ENCODE measurements around the gene SERPINB8. TPM values are rescaled to one million over a fixed set of nuclear protein-coding genes. Genes with fewer than 3 reads are reported as not detected.

Gene SERPINB8
- total RNA-seq, 1 donor, result 32.0 TPM

DNA sequence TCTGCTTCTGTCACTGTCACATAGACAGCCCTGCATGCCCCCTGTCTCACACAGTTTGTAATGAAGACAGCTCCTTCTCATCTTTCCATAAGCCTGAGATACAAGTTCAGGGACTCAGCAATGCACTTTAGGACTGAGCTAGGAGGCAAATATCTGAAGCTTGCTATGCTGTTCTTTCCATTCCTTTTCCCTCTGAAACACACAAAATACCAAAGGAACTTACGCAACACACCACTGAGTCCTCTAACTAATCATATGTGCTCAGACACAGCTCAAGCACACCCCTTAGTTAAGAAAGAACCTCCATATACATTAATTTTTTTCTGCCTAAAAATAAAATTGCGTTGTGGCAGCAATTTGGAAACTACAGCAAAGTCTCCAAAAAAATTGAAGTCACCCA, 17.9 kb downstream of the SERPINB8 start:
- DNase-seq (ENCODE audit: low read depth), result peak; percentile 20
- H3K4me3 ChIP-seq (ENCODE audit: low read depth, low read length), result no peak overlapping the region
- TF ChIP-seq, protein P1, sequence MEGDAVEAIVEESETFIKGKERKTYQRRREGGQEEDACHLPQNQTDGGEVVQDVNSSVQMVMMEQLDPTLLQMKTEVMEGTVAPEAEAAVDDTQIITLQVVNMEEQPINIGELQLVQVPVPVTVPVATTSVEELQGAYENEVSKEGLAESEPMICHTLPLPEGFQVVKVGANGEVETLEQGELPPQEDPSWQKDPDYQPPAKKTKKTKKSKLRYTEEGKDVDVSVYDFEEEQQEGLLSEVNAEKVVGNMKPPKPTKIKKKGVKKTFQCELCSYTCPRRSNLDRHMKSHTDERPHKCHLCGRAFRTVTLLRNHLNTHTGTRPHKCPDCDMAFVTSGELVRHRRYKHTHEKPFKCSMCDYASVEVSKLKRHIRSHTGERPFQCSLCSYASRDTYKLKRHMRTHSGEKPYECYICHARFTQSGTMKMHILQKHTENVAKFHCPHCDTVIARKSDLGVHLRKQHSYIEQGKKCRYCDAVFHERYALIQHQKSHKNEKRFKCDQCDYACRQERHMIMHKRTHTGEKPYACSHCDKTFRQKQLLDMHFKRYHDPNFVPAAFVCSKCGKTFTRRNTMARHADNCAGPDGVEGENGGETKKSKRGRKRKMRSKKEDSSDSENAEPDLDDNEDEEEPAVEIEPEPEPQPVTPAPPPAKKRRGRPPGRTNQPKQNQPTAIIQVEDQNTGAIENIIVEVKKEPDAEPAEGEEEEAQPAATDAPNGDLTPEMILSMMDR (IDR thresholded peaks at IDR 0.05; ENCODE audit: insufficient read depth, low read depth, low read length), result no peak

DNA sequence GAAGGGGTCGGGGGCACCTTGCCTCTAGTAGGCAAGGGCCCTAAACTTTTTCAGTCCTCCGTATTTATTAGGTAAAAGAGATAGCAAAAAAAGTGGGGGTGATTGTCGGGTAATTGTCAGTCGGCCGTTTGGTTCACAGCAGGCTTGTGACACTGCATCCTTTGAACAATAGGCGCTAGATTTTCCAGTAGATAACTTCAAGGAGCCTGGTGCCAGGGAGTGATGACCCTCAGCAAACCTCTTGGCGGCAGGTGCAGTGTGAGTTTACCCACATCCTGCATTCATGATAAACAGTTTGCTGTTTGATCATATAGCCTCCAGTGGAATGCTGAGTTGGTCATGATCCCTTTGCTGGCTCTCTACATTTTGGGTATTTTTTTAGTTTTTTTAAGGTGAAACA, 22.9 kb downstream of the SERPINB8 start:
- TF ChIP-seq, protein P1 (IDR thresholded peaks at IDR 0.05; ENCODE audit: insufficient read depth, low read depth, low read length), result no peak
- no peak overlapping the region for H3K4me3 ChIP-seq (ENCODE audit: low read depth, low read length)
- no peak for DNase-seq (ENCODE audit: low read depth)

DNA sequence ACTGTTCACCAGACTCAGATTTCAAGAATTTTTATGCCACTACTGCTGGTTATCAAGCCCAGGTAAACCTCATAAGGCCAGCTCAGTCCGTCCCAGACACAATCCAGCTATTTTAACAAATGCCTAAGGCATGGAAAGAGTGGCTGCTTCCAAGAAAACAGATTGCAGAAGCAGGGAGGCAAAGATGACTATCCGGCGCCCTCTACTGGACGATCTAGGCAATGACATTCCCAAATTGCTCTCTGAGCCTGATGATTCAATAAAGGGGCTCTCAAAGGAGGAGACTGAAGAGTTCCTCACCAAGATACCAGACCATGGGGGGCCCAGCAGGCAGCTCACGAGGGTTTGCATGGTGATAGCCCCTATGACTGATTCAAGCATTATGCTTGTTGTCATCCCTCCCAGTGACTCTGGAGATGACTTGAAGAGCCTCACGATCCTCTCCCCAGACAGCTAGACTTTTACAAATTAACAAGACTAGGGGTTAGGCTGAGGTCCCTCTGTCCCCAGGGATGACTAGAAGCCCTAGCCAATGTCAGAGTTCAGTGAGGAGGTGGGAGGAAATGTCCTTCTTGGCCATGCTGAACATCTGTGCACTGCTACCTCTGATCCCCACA, 25.0 kb downstream of the SERPINB8 start:
- H3K4me3 ChIP-seq (ENCODE audit: low read depth, low read length), result no peak overlapping the region
- peak; percentile 56 for DNase-seq (ENCODE audit: low read depth)
- TF ChIP-seq, protein P1 (IDR thresholded peaks at IDR 0.05; ENCODE audit: insufficient read depth, low read depth, low read length), result peak; percentile 95

DNA sequence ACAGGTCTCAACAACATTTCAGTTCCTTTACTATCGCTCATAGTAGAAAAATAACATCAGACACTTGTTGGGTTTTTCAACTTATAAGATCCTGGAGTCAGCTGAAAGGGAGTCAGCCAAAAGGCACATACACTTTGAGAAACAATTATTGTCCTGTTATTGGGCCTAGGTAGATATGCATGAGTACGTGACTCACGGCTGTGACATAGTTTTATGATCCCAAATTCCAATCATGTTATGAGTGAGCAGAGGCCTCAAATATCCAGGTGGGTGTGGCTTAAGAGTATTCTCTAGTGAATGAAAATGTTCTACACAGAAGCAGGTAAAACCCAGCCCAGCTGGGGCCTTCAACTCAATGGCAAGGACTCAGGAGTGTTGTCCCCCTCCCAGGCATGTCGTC, 27.2 kb downstream of the SERPINB8 start:
- DNase-seq (ENCODE audit: low read depth), result no peak
- TF ChIP-seq, protein P1 (IDR thresholded peaks at IDR 0.05; ENCODE audit: insufficient read depth, low read depth, low read length), result no peak
- no peak overlapping the region for H3K4me3 ChIP-seq (ENCODE audit: low read depth, low read length)

DNA sequence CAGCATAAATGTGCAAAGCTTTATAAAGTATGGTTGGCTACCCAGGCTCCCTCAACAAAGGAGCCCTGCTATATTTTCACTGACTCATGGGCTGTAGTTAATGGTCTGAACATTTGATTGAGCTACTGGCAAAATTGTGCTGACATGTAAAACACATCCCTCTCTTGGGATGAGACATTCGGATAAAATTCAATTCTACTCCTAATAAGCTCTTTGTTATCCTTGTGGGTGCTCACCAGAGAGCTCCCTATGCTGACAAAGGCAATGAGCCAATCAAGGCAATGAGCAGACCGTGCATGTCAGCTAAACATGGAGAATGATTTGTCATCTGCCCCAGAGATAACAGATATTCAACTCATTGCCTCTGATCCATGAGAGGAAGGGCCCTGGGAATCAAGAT, 27.7 kb downstream of the SERPINB8 start:
- TF ChIP-seq, protein P1 (IDR thresholded peaks at IDR 0.05; ENCODE audit: insufficient read depth, low read depth, low read length), result no peak
- no peak for DNase-seq (ENCODE audit: low read depth)
- H3K4me3 ChIP-seq (ENCODE audit: low read depth, low read length), result no peak overlapping the region

DNA sequence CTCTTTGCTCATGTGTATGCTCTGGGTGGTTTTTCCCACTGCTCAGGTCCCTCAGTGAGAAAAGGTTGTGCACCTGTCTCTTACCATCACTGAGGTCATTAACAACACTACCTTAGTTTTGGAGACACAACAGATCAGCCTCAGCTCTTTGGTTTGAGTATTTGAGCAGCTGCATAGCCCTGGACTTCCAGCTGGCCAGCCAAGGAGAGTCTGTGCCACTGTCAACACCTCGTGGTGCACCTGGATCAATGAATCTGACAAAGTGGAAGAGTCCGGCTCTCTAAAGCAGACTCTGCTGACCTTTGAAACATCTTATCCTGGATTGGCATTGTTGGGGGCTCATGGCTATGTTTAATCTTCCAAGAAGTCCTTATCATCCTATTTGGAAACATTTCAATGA, 30.0 kb downstream of the SERPINB8 start:
- DNase-seq (ENCODE audit: low read depth), result no peak
- TF ChIP-seq, protein P1 (IDR thresholded peaks at IDR 0.05; ENCODE audit: insufficient read depth, low read depth, low read length), result no peak
- no peak overlapping the region for H3K4me3 ChIP-seq (ENCODE audit: low read depth, low read length)

DNA sequence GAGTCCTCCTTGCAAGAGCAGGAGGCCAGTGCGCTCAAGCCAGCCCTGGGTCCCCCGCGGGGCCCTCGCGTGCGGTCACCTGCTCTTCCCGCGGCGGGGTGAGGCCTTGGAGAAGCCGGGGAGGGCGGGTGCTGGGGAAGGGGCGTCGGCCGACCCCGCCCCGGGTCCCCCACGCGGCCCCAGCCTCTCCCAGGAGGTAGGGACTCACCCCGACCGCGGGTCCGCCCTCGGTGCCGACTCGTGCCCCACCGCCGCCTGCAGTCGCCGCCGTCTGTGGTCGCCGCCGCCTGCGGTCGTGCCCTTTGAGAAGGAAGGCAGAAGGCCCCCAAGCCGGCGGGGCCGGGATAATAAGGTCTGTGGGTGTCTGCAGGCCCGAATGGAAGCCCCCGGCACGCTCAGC, 32.7 kb downstream of the SERPINB8 start:
- H3K4me3 ChIP-seq (ENCODE audit: low read depth, low read length), result no peak overlapping the region
- DNase-seq (ENCODE audit: low read depth), result no peak
- TF ChIP-seq, protein P1 (IDR thresholded peaks at IDR 0.05; ENCODE audit: insufficient read depth, low read depth, low read length), result no peak
